NOMO-1 treated with DMSO at 0.1 percent for 48 hours (cell line): ENCODE data around the gene EPB41L2.
"Not testable (repeated sequence)": the region's sequence is repeated elsewhere in the genome, so short reads cannot be mapped to it uniquely, and the experiment has no call there.

ENCODE experiments used
- DNase-seq: peaks from one replicate; lab custom pipeline; 2025; ENCODE audit not compliant: unreplicated experiment; lab: John Stamatoyannopoulos, UW

The EPB41L2 gene

DNA sequence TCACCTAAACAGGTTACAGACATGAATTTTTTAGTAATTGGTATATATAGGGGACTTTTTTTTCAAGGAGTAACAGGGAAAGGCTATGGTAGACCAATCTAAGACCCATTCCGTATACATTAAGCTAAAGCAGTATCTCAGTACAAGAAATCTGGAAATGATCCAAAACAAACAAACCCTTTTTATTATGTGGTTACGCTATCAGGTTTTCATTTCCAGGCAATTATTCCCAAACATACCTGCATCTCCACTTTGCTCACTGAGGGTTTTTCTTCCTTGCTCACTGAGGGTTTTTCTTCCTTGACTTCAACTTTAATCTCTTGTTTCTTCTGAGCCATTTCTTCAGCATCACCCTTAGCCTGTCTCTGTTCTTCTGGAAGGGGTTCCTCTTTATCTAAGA is 107.3 kb downstream of the EPB41L2 start:
- DNase-seq = no peak

DNA sequence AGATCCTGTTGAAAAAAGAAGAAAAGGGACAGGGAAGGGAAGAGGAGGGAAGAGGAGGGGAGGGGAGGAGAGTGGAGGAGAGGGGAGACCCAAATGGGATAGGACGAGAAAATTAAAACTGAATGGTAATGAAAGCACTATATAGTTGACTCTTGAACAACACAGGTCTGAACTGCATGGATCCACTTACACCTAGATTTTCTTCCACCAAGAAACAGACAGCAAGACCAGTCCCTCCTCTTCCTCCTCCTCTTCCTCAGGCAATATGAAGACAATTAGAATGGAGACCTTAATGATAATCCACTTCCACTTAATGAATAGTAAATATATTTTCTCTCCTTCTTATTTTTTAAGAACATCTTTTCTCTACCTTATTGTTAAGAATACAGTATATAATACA is 113.5 kb downstream of the EPB41L2 start:
- DNase-seq = no peak

DNA sequence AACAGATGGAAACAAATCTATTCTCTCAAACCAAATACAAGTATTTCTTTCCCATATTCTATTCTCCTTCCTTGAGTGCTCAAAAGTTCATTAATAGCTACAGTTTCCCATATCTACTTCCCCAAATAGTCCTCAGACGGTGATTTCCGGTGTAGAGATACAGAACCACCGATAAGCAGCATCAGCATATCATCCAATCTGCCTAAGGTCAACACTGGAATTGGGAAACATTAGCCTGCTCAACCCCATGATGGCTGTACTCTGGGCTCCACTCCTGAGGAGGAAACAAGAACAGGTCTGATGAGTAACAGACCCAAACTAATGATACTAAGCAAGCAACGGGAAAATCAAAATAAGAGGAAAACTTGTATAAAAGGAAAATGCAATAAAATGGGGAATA is 115.6 kb downstream of the EPB41L2 start:
- DNase-seq = no peak

DNA sequence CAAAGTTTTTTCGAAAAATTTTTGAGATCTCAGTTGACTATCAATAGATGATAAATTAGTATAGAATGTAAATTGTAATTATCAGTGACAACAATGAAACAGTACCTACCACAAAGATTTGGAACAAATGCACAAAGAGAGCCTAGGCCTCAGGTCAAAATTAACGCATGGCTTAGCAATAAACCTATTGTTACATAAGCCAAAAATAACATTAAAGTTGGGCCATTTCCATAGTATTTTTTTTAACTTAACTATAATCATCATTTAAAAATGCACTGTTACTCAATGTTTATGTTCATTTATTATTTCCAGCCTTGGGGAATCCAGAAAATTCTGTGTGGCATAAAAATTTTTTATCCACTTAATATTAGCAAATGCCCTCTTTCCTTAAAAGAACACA is 117.0 kb downstream of the EPB41L2 start:
- no peak for DNase-seq

DNA sequence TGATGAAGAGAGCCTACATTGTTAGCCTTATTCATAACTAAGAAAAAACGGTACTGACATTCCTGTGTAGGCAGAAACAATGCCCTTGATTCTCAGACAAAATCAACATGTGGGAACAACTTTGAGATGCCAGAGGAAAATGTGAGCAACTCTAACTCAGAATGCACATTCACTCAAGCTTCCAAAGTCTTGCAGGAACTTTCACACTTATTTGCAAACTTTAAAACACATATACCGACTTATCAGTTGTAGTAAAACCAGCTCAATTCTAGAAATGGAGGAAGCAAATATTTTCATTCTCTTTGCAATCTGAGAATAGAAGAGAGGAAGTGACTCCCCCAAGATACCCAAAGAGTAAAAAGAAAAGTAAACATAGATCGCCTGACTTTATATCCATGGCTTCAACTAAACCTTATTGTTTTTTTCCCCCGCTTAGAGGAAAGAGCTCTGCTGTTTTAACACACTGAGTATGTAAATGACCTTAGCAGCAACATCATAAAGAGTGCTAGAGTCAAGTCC is 117.6 kb downstream of the EPB41L2 start:
- DNase-seq = no peak

DNA sequence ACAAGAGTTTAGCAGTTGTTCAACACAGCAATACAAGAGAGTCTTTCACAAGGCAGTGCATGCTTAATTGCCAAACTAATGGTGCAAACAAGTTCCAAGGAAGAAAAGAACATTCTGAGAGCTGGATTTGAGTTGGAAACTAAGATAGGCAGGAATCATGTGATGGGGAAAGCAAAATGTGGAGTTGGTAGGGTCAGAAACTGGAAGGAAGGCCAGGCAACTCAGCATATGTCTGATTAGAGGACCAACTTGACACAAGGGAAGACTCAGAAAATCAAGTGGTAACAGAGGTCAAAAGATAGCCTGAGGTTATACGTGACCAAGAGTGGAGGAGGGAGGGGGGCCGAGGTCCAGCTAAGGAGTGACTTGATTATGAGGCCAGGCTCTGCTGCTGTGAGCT is 118.6 kb downstream of the EPB41L2 start:
- DNase-seq = no peak

DNA sequence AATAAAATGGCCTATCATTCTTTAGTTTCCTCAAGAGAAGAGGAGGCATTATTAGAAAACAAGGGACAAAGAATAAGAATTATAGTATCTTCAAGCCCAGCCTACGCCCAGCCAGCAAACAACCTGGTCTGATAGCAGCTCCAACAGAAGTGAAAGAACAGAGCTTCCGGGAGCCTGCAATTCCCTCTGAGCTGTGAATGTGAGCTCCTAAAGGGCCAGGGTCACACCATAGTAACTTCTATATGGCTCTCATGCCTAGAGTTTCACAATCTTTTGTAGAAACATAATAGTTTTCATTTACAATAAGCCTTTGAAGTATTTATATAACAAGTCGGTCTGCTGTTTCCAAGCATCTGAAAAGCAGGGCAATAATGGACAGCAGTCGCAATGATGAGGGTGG is 119.3 kb downstream of the EPB41L2 start:
- no peak for DNase-seq

DNA sequence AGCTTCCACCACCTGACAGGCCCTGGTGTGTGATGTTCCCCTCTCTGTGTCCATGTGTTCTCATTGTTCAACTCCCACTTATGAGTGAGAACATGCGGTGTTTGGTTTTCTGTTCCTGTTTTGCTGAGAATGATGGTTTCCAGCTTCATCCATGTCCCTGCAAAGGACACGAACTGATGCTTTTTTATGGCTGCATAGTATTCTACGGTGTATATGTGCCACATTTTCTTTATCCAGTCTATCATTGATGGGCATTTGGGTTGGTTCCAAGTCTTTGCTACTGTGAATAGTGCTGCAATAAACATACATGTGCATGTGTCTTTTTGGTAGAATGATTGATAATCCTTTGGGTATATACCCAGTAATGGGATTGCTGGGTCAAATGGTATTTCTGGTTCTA is 120.3 kb downstream of the EPB41L2 start:
- not testable (repeated sequence) for DNase-seq

DNA sequence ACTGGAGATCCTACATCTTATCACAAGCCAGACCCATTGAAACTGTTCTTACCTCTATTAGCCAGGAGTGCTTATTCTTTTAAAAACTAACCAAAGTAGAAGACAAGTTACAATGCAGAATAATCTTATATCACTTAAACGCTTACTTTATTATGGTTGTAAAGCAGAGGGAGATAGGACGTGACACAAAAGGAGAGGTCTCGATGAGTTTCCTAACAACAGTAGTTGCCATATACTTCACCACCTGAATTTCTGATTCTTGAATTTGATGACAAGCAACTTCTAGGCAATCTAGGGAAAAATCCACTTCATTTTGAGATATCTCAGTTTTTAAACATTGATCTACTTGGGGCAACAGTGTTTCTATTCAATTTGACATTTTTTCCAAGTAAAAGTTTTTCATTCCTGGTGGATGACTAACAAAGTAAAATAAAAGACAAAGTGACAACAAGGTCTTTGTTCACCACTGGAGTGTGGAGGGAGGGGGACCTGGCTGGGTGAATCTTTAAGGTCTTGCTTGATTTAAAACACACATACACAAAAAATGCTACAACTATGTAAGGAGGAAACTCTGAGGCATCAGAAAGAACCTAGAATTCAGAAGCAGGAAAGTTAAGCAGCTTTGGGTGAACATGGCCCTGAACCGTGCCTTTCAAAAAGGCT is 125.0 kb downstream of the EPB41L2 start:
- no peak for DNase-seq

DNA sequence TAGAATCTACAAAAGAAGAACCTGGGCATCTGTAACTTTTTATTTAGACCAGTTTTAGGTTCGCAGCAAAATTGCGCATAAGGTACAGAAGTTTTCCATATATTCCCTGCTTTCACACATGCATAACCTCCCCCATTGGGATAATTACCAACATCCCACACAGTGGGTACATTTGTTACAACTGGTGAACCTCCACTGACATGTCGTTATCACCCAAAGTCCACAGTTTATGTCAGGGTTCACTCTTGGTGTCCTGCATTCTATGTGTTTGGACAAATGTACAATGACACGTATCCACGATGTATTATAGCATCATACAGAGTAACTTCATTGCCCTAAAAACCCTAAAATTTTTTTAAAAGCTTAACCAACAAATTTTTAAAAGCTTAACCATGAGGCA is 126.1 kb downstream of the EPB41L2 start:
- no peak for DNase-seq

DNA sequence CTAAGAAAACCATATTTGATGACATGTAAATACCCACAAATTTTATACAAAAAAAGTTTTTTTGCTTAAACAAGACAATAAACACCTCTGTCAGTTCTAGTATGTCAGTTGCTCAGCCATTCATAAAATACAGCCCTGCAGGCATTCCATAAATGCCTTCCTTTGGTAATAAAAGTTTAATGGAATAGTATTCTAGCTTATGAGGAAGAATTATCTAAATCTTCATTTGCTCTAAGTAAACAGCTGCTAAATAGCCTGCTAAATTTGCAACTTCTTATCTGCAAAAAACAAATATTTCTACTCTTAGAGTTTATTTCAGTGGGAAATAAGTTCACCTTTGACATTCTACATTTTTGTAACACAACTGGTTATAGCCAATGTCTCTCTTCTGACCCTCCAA is 127.1 kb downstream of the EPB41L2 start:
- DNase-seq = no peak

DNA sequence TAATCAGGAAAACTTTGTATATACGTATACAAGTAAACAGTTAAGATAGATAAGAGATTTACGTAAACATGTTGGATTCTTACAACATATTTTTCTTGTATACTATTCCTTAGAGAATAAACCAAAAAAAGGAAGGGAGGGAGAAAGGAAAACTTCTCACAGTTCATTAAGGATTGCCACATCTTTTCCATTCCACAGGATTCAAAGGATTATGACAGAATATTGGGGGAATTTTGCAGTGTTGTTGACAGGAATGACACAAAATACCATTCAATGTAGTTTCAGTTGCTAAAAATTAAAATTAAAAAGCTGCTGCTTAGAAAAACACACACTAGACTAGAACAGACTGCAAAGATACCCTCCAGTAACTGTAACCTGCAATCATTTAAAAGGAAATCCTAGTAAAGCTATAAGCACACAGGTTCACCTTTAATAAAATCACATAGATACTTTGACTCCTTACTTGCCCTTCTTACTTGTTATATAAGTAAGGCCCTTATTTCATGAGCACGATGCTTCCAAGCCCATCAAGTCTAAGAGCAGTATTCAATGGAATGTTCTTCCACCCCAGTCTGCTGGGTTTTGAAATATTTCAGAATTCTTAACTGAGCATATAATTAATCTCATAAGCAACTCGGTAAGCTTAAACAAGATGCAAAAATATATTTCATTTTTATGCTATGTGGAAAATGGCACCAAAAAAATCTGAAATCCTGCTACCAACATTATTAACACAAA is 128.0 kb downstream of the EPB41L2 start:
- no peak for DNase-seq

DNA sequence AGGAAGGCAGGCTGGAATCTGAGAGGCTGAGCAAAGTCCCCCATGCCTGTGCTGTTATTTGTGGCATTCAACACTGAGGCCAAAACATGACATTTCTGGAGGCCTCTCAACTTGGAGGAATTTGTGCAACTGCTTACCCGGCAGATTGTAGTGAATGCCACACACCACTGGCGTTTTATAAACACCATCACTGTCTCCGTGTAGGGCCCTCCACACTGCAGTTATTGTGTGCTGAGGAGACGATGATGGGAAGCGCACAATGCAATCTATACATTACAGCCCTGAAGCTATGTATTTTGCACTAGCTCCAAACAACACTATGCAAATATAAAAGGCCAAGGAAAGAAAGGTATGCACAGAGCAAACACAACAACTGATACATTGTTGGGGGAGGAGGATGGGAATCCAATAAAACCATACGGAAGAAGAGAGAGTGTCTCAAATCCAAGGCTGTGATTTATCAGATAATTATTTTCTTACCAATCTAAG is 129.3 kb downstream of the EPB41L2 start:
- no peak for DNase-seq

DNA sequence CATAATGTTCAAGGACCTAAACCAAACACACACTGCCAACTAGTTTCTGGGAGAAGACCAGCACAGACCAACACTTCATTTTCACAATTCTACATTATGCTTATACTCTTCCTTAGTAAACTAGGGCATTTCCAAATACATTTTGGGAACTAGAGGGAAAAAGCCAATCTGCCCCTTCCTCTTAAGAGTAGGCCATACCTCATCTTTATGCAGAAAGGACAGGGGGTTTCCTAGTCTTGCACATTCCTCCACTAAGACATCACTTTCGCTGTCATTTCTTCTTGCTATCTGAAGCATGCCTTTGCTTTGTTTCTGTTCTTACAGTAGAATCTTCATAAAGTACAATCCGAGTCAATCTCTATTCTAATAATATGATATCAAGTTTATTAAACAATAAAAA is 130.1 kb downstream of the EPB41L2 start:
- DNase-seq = no peak

DNA sequence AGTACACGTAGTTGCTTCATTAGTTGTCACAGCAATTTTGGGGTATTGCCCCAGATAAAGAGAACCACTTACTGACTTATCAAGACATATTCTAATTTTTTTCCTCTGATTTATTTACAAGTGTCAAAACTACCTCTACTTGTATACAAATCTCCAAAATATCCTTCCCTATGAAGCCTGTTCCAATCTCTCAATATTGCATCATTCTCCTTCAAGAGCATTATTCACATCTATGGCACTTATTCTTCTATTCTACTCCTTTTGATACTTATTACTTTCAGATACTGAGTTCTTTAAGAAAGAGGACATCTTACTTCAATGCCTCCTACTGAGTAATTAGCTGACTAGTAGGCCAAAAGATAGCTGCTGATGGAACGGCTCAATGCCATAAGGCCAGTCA is 130.6 kb downstream of the EPB41L2 start:
- no peak for DNase-seq

DNA sequence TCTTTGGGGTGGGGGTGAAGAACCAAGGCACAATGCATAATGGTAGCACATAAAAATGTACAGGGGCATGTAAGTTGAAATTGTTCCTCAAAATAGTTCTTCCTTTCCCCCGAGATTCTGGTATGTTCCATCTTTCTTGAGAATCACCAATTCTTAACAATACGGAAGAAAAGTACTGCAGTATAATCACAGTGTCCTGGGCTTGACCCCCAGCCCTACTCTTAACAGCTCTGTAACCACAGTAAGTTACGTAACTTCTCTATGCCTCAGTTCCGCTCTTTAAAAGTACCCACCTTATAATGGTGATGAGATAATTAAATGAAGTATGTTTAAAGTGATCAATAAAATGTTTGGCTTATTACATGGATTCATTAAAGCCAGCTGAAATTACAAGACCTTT is 131.4 kb downstream of the EPB41L2 start:
- DNase-seq = peak; percentile 80

DNA sequence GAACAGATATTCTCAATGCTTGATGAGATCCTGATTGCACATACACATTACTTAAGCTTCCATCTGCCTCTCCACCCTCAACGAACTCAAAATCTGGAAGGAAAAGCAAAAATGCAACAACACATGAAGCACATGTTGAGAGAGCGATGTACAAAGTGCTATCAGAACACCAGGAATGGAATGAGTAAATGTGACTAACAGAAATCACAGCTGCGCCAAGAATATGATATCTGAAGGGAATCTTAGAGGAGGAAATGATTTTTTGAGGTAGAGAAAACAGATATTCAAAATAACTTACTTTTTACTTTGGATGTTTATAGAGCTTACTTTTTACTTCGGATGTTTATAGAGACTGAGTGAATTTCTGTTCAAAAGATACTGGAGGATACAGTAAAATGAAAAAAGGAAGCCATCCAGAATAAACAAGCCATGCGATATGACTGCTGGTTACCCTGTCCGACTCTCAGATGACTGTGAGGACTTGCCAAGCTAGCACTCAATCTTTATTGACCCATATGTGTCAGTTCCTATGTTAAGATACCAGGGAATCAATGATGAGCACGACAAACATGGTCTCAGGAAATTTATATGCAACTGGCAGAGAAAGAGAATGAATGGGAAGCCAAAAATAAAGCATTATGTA is 133.9 kb downstream of the EPB41L2 start:
- no peak for DNase-seq

DNA sequence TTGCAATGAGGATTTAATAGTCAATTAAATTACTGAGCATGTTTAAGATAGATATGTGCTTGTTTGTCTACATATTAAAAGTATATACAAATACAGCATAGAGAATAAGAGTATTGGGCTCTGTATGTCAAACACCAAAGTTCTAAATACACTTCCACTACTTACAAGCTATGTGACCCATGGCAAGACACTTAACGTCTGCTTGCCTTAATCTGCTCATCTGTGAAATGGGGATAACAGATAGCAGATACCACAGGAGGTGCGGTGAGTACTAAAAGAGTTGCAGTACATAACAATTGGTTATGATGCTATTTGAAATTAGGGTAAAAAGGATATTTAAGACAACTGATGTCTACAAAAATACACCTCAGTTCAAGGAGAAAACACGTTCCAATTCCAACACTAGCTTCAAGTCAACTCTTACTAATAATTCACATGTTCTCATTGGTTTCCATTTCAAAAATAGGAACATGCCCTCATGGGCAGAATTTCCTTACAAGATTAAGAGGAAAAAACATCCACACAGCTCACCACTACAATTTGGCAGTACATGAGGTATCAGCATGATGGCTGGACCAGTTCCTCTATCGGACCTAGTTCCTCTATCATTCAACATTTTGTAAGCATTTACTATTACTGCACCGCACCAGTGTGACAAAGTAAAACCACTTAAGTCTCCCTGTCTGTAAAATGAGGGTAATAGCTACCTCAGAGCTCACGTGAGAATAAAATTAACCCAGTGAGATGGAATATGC is 134.7 kb downstream of the EPB41L2 start:
- peak; percentile 71 for DNase-seq

DNA sequence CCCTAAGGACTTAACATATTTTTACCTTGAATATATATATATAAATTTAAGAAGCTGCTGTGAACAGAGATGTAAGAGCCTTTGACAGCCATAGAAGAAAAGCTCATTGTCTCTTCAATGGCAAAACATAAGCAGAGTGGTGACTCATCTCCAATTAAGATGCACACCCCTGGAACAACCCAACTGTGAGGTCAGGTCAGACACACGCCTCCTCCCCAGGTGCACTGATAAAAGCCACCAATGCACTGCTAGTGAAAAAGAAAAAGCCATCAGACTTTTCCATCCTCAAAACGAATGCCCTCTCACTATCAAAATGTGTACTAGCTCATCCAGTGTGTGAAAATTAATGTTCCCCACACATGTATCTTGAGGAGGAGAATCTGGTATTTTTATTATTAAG is 135.7 kb downstream of the EPB41L2 start:
- DNase-seq = no peak

DNA sequence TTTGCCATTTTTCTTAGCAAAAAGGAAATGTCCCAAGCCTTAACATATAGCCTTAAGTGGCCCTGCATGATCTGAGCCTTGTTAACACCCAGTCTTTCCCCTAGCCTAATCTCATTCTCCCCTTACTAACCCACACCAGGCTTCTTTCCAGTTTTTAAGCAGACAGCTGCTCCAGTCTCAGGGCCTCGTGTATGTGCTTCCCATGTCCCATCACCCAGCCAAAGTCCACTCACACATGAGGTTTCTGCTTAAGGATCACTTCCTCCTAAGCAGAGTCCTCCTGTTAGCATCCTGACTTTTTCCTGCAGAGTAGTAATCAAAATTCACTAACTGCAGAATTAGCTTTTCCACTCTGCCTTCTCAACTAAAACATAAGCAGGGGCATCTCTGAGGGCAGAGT is 139.7 kb downstream of the EPB41L2 start:
- no peak for DNase-seq

DNA sequence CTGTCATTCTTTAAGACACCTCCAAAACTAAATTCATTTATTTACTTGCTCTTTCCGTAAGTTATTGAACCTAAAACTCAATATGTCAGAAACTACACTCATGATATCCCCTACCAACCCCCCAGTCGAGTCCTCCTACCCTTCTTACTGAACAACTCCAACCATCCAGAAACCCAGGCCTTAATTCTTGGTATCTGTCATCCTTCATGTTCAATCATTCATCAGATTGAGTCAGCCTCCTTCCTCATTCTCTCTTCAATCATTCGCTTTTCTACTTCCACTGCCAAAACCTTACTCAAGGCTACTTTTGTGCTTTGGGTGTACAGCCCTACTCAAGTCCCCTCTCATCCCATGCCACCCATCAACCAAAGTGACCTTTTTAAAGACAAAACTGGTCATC is 140.1 kb downstream of the EPB41L2 start:
- DNase-seq = no peak
